K562 (cell line): ENCODE results near the gene LAPTM5. TPM values are rescaled to one million over a fixed set of nuclear protein-coding genes. Genes with fewer than 3 reads are reported as not detected.

Experiments
- FOXJ3 ChIP-seq: sonication (generic); formaldehyde crosslinking; IDR thresholded peaks from 2 replicates; pipeline ENCODE4 v1.4.0; 2020; ENCODE audit warnings: mild to moderate bottlenecking, missing genetic modification reagents
- KDM2B ChIP-seq: fragments of 250-450 bp; sonication (Bioruptor Pico); IDR thresholded peaks from 2 replicates; pipeline ENCODE4 v1.8.0; 2021; ENCODE audit warnings: mild to moderate bottlenecking, moderate library complexity
- LEF1 ChIP-seq: fragments of 450-650 bp; IDR thresholded peaks from 2 replicates; pipeline ENCODE4 v1.6.1; 2016; ENCODE audit warnings: mild to moderate bottlenecking
- NFE2L1 ChIP-seq: fragments of 450-650 bp; IDR thresholded peaks from 2 replicates; pipeline ENCODE4 v1.6.1; 2016; ENCODE audit warnings: missing genetic modification characterization, low read depth, mild to moderate bottlenecking, missing compliant biosample characterization, moderate library complexity, borderline replicate concordance
- PBX2 ChIP-seq, 2 experiments: IDR thresholded peaks in 1 of 2; conservative IDR thresholded peaks in 1 of 2; 2 replicates each; pipeline ENCODE4 v1.6.1; 2016; ENCODE audit warnings: low read depth in 2 of 2, mild to moderate bottlenecking in 1 of 2, missing compliant biosample characterization in 1 of 2, missing genetic modification characterization in 1 of 2, moderate library complexity in 1 of 2
- RFX1 ChIP-seq: fragments of 450-650 bp; IDR thresholded peaks from 2 replicates; pipeline ENCODE4 v1.6.1; 2016; ENCODE audit warnings: mild to moderate bottlenecking, moderate library complexity
- SMAD2 ChIP-seq: fragments of 150-350 bp; IDR thresholded peaks from 2 replicates; pipeline ENCODE4 v1.6.1; 2014; ENCODE audit warnings: low read depth, mild to moderate bottlenecking, low read length
- ZBTB26 ChIP-seq: fragments of 450-650 bp; formaldehyde crosslinking; IDR thresholded peaks from 2 replicates; pipeline ENCODE4 v1.4.0; 2022; ENCODE audit warnings: missing genetic modification characterization
- ZNF324 ChIP-seq: fragments of 250-450 bp; sonication (Bioruptor Pico); IDR thresholded peaks from 2 replicates; pipeline ENCODE4 v1.4.0; 2020; ENCODE audit warnings: mild to moderate bottlenecking
- ZNF436 ChIP-seq: fragments of 250-450, 450-650 bp; sonication (Bioruptor Pico); formaldehyde crosslinking; IDR thresholded peaks from 2 replicates; pipeline ENCODE4 v1.7.0; 2020; ENCODE audit warnings: mild to moderate bottlenecking
- polyA plus RNA-seq, 8 experiments: library from polyadenylated mRNA; depleted of rRNA in 4 of 8; stranded (reverse) in 5 of 8; unstranded in 3 of 8; fragments of >200 nt; fragmentation: Nextera tagmentation in 2 of 8; fragmentation: Illumina TruSeq in 1 of 8; extraction: Ambion mirVana in 2 of 8; extraction: Trizol in 1 of 8; gene quantifications; 2 replicates each; pipeline versions ENCODE4 v1.2.1 to v1.2.3, GENCODE V29; 2011 to 2014; ENCODE audit warnings: inconsistent platforms in 1 of 8, missing spikeins in 1 of 8
- total RNA-seq, 7 experiments: library from RNA; depleted of rRNA in 6 of 7; stranded (reverse); fragments of >200 nt in 6 of 7; fragmentation: Illumina TruSeq in 2 of 7; extraction: Trizol in 2 of 7; gene quantifications; 2 replicates each; pipeline versions ENCODE4 v1.2.1 to v1.2.3, GENCODE V29; 2011 to 2021; ENCODE audit warnings: low replicate concordance in 1 of 7

The LAPTM5 gene
- total and polyA plus RNA-seq, 9 of the 15 experiments (the other 6 are each of a cell fraction or from before 2014, with no cell fraction given): 2.4 to 47.3 (median 20.3) TPM

DNA sequence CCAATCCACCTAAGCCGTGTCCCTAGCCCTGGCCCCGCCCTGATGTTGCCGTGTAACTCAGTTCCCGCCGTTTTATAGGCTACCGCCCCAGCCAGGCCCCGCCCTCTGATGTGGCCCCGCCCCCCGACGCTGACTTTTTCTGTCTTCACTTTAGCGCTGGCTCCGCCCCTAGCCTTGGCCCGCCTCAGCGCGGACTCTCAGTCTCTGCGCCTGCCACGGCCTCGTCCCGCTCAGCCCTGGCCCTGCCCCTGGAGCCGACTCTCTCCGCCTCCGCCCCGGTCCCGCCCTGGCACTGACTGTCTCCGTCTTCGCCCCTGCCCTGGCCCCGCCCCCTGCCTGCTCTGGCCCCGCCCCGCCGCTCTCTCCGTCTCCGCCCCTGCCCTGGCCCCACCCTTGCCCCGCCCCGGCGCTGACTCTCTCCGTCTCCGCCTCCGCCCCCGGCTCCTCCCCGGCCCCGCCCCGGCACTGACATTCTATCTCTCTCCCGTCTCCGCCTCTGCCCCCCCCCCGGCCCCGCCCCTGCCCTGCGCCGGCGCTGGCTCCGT is 39.4 kb downstream of the LAPTM5 start (continued):
- TF ChIP-seq PBX2 (CRISPR knock-in tag; IDR thresholded peaks at IDR 0.05; ENCODE audit: low read depth): no peak
- TF ChIP-seq PBX2 (tag; conservative IDR thresholded peaks at IDR 0.05; ENCODE audit: low read depth): peak; percentile 69
- TF ChIP-seq ZNF324: no peak
- TF ChIP-seq NFE2L1 (tag): no peak
- no peak for TF ChIP-seq KDM2B (CRISPR knock-in tag)
- TF ChIP-seq ZBTB26: 0 out of 2 replicates have a peak, but pooled peaks have one; percentile 9
- TF ChIP-seq FOXJ3 (CRISPR knock-in tag): no peak
- no peak for TF ChIP-seq SMAD2
- TF ChIP-seq RFX1: no peak
- TF ChIP-seq ZNF436 (CRISPR knock-in tag): no peak
- 0 out of 2 replicates have a peak, but pooled peaks have one; percentile 55 for TF ChIP-seq LEF1
